ENCODE data around the gene FAM78B.

- TF ChIP-seq CTCF (IDR thresholded peaks at IDR 0.05; ENCODE audit: low read length): no peak
- TF ChIP-seq EZH2 (IDR thresholded peaks at IDR 0.05; ENCODE audit: borderline replicate concordance, low read length): no peak
These were observed 8.2 kb upstream of the FAM78B start for GRCh38 chr1:166175032-166175431.

Data from OCI-LY1 (cell line).